PFSK-1 (cell line): ENCODE data around the gene SRRM1.

Experiments used
- FOXP2 ChIP-seq: optimal IDR thresholded peaks from 2 replicates; pipeline ENCODE3; 2011; ENCODE audit warnings: borderline replicate concordance, control low read depth, inconsistent platforms; ENCODE audit not compliant: insufficient read depth; ENCODE audit errors: extremely low read length, extremely low read depth
- POLR2AphosphoS5 ChIP-seq: IDR thresholded peaks from 2 replicates; pipeline ENCODE4 v1.6.1; 2012; ENCODE audit warnings: low read depth, mild to moderate bottlenecking, control low read depth, low read length, moderate library complexity
- SIN3A ChIP-seq: IDR thresholded peaks from 2 replicates; pipeline ENCODE4 v1.6.1; 2012; ENCODE audit warnings: mild to moderate bottlenecking, low read length, moderate library complexity, borderline replicate concordance; ENCODE audit not compliant: insufficient read depth
- TAF1 ChIP-seq: IDR thresholded peaks from 2 replicates; pipeline ENCODE4 v1.6.1; 2012; ENCODE audit warnings: low read length, control low read depth, borderline replicate concordance; ENCODE audit not compliant: insufficient read depth
- TF ChIP-seq, protein P1 (sequence below), 2 experiments: IDR thresholded peaks; 2 replicates each; pipeline versions ENCODE4 v1.6.1 to v1.8.0; 2011 to 2012; ENCODE audit warnings: low read depth in 2 of 2, low read length in 2 of 2, control low read depth in 1 of 2, inconsistent platforms in 1 of 2, mild to moderate bottlenecking in 1 of 2, moderate library complexity in 1 of 2; ENCODE audit not compliant: insufficient read depth in 1 of 2

SRRM1 gene

DNA sequence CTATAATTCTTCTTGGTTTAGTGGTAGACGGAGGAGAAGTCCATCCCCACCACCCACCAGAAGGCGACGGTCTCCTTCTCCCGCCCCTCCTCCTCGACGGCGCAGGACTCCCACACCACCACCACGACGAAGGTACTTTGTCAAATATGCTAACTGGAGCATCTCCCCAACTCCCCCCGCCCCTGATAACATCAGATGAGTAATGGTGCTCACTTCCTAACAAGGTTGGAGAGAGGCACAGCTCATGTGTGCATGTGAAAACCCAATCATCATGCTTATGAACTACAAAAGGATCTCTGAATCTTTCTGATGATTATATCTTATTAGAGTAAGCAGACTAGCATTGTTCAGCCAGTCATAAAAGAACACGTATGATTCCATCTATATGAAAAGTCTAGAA lies 23.7 kb downstream of the SRRM1 start:
- TF ChIP-seq, protein P1, sequence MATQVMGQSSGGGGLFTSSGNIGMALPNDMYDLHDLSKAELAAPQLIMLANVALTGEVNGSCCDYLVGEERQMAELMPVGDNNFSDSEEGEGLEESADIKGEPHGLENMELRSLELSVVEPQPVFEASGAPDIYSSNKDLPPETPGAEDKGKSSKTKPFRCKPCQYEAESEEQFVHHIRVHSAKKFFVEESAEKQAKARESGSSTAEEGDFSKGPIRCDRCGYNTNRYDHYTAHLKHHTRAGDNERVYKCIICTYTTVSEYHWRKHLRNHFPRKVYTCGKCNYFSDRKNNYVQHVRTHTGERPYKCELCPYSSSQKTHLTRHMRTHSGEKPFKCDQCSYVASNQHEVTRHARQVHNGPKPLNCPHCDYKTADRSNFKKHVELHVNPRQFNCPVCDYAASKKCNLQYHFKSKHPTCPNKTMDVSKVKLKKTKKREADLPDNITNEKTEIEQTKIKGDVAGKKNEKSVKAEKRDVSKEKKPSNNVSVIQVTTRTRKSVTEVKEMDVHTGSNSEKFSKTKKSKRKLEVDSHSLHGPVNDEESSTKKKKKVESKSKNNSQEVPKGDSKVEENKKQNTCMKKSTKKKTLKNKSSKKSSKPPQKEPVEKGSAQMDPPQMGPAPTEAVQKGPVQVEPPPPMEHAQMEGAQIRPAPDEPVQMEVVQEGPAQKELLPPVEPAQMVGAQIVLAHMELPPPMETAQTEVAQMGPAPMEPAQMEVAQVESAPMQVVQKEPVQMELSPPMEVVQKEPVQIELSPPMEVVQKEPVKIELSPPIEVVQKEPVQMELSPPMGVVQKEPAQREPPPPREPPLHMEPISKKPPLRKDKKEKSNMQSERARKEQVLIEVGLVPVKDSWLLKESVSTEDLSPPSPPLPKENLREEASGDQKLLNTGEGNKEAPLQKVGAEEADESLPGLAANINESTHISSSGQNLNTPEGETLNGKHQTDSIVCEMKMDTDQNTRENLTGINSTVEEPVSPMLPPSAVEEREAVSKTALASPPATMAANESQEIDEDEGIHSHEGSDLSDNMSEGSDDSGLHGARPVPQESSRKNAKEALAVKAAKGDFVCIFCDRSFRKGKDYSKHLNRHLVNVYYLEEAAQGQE (IDR thresholded peaks at IDR 0.05; ENCODE audit: insufficient read depth in 1 of 2, low read depth in 2 of 2, low read length in 2 of 2): no peak
- TF ChIP-seq POLR2AphosphoS5 (no peak), FOXP2 (no peak), TAF1 (no peak), SIN3A (no peak)

DNA sequence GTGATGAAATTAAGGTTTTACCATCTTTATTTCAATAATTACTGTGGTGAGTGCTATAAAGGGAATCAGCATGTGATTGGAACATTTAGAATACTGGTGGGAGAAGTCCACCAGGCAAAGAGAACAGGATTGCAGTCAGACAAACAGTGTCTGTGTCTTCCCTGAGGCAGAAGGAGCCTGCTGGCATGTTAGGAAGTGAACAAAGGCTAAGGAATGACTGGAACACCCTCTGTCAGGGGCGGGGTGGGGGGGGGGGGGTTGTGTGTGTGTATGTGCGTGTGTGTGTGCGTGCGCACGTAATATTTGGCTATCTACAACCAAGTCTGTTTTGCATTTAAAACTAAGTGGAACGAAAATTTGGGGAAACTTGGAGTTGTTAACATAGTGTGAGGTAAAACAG lies 30.2 kb downstream of the SRRM1 start:
- TF ChIP-seq, protein P1 (IDR thresholded peaks at IDR 0.05; ENCODE audit: insufficient read depth in 1 of 2, low read depth in 2 of 2, low read length in 2 of 2): no peak
- TF ChIP-seq FOXP2 (no peak), POLR2AphosphoS5 (no peak), SIN3A (no peak), TAF1 (no peak)

DNA sequence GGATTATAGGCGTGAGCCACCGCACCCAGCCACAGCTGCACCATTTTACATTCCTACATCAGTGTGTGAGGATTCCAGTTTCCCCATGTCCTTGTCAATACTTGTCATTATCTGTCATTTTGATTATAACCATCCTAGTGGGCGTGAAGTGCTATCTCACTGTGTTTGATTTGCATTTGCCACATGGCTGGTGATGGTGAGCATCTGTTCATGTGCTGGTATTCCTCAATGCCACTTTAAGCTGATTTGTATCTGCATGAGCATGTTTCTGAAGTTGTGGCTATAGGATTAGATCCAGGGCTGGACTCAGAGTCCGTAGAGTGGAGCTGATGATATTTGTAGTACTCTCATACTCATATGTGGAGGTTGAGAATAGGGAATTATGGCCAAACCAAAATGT lies 36.6 kb downstream of the SRRM1 start:
- TF ChIP-seq SIN3A (no peak), FOXP2 (no peak), TAF1 (no peak), POLR2AphosphoS5 (no peak)
- TF ChIP-seq, protein P1 (IDR thresholded peaks at IDR 0.05; ENCODE audit: insufficient read depth in 1 of 2, low read depth in 2 of 2, low read length in 2 of 2): no peak

DNA sequence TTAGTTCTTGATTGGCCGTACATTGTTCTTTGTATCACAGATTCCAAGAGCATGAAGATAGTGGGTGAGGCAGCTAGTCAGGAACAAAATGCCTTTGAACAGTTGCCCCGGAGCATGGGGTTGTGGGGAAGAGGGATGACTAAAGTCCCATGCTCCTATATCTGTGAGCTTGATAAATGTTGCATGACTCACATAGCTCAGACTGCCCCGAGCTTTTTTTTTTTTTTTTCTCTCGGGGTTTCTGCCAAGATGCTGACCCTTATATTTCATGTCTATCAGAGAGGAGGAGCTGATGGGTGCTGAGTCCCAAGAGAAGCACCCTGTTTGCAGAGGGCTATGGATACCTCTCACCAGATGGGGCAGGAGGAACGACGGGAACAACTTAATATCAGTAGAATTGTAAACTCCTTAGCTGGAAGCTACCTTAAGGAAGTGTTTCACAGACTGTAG lies 40.6 kb downstream of the SRRM1 start:
- TF ChIP-seq, protein P1 (IDR thresholded peaks at IDR 0.05; ENCODE audit: insufficient read depth in 1 of 2, low read depth in 2 of 2, low read length in 2 of 2): no peak
- TF ChIP-seq FOXP2: no peak
- no peak for TF ChIP-seq SIN3A
- no peak for TF ChIP-seq POLR2AphosphoS5
- no peak for TF ChIP-seq TAF1

DNA sequence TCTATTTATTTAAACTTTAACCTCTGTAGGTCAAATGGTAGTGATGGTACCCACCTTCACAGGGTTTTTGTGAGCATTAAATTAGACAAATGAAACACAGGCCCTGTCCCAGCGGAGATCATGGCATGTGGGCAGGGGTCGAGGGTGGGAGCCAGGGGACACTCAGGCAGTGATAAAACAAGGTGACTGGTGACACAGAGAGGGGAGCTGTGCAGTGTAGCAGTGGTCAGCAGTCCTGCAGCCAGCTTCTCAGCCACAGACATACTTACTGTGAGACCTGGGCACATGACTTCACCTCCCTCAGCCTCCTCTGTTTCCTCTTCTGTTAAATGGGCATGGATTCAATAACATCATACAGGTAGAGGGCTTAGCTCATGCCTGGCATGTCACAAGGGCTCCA lies 44.9 kb downstream of the SRRM1 start:
- TF ChIP-seq POLR2AphosphoS5 (no peak), FOXP2 (no peak), SIN3A (no peak), TAF1 (no peak)
- TF ChIP-seq, protein P1 (IDR thresholded peaks at IDR 0.05; ENCODE audit: insufficient read depth in 1 of 2, low read depth in 2 of 2, low read length in 2 of 2): no peak
